CD4-positive, alpha-beta T cell treated with Interleukin-4 for 4 hours (primary cell): ENCODE data around the gene NKX3-2.
"Not testable (repeated sequence)": the region's sequence is repeated elsewhere in the genome, so short reads cannot be mapped to it uniquely, and the experiment has no call there.

ENCODE experiments used
- DNase-seq: peaks from one replicate; pipeline ENCODE4 v3.0.0-alpha.2; 2020

NKX3-2 gene

DNA sequence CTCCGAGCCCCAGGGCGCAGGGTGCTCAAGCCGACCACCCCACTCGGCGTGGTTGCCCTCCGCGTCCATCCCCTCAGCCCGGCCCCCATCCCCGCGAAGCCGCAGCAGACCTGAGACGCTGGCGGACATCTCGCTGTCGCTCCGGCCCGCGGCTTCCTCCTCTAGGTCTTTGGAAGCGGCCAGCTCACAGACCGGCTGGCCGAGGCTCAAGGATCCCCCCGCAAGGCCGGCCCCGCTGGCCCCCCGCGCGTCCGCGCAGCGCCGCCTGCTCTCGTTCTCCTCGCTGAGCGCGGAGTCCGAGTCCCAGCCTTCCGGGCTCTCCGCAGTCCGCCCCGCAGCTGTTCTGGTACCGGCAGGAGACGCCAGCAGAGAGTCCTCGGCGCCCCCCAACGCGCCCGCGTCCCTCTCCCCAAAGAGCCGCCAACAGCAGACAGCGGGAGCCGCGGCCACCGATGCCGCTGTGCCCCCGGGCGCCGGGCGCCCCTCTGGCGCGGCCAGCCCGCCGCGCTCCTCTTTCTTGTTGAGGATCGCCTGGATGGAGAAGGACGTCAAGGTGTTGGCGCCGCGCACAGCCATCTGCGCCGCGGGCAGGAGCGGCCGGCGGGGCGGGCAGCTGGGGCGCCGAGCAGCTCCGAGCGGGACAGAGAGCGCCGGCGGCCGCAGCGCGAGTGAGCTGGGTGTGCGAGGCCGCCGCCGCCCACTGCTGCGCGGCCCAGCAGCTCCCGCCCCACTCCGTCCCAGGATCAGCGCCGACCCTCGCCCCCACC is at the start of gene NKX3-2:
TSS of gene NKX3-2 (minus strand) at position 670 of the 767 bp plus-strand sequence. CDS start at position 576, 94 bp downstream.
- DNase-seq = no peak

DNA sequence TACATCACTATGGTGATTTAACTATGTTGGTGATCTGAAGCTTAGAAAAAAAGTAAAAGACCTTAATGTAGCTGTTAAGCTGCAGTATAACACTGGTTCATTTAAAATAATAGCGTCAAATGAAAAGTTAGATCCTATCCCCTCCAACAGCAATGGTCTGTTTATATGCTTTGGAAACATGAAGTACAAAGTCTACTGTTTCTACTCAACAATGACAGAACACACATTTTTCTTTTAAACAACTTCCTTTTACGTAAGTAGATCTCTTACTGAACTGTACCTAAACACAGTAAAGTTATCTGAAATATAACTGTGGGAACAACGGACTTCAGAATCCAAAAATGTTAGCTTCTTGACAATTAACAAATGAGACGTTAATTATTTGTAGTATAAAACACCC is 47.9 kb upstream of the NKX3-2 start:
- no peak for DNase-seq

DNA sequence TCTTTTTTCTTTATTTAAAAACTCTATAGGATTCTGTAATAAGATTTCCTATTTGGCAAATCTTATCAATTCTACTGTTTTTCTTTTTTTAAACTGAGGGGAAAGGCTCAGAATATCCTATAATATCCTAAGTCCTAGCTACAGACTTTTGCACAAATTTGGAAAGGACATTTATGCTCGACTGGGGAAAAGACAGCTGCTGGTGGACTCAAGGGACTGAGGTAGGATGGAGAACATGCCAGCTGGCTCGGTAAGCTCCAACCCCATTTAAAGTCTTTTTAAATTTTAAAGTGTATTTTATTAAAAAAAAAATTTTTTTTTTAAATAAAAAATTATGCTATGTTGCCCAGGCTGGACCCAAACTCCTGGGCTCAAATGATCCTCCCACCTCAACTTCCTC is 46.5 kb upstream of the NKX3-2 start:
- DNase-seq = no peak

DNA sequence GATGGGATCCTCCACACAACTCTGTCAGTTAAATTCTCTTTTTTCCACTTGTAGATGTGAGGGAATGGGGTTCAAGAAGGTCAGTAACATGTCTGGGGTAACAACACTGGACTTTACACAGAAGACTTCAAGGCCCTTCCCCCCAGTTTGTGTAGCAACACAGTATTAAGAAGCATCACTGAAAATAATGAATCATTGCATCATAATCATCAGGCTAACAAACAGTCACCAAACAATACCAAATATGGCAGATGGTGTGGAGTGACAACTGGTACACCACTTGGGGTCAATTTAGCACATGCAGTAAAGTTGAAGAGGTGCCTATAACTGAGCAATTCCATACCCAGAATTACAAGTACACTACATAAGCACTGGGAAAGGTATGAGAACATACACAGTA is 44.6 kb upstream of the NKX3-2 start:
- DNase-seq = no peak

DNA sequence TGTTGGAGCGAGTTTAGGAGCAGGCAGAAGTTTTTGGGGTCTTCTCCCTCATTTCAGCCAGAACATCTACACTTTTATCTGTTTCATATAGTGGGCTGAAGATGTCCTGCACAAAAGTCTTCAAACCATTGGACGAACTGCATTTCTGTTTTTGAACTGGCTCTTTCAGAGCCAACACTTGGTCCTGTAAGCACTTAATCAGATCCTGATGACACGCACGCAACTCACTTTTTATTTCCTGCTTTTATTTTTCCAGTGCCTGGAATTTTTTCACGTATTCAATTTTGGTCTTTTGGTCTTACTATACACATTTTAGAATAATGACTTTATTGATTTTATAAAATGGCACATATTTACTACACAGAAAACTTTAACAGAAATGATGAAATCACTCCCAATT is 40.2 kb upstream of the NKX3-2 start:
- no peak for DNase-seq

DNA sequence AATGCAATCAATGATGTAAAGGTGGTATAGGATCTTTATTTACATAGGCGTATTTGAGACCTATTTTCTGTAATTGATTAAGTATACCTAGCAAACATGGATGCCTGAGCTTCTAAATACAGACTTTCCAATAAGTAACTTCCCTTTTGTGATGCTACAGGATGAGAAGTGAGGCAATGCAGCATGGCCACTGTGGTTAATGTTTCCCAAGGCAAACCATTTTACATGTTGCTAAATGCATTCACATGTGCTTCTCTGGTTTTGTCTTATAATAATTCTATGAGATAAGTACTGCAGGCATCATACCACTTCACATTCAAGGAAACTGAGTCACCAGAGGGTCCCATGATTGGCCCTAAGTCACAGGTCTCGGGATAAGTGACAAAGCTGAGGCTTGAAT is 35.7 kb upstream of the NKX3-2 start:
- DNase-seq = no peak

DNA sequence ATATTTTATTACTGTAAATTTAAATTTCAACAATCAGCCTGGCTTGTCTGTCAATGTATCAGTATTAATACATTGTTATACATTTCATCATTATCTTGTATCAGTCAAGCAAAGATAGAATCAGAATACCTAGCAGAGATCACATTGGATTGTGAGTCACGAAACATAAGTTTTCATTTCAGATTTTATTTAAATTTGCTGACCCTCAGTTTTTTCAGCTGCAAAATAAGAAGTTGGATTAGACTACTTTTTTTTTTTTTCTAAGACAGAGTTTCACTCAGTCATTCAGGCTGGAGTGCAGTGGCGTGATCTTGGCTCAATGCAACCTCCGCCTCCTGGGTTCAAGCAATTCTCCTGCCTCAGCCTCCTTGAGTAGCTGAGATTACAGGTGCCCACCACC is 33.4 kb upstream of the NKX3-2 start:
- no peak for DNase-seq

DNA sequence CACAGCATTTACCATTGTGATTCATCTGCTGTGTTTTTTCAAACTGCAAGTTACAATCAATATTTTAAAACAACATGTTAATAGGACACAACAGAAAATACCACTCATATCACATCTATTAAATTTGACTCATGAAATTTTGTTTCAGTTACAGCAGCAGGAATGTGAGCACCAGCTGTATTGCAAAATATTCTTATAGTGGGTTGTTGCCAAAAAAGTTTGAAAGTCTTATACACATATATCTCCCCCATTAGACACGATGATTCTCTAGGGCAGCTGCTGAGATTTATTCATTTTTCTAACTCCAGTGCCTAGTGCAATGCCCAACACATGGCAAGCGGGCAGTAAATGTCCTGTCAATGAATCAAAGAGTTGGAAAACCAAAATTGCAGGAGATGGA is 26.6 kb upstream of the NKX3-2 start:
- DNase-seq = no peak

DNA sequence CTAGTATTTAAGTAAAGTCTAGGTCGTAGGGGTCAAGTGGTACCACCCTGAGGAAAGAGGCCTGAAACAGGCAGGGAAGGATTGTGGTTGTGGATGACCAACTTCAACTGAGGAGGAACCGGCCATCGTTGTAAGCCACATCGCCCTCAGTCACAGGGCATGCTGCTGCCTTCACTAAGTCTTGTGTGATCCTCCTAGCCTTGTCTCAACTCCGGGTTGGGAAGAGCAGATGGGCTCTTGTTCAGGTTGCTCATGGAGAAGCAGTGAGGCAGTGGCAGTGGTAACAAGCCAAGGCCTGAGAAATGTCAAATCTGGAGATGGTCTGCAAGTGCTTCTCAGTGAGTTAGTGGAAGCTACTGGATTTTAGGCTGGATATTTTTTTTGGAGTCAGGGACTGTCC is 22.8 kb upstream of the NKX3-2 start:
- DNase-seq = no peak

DNA sequence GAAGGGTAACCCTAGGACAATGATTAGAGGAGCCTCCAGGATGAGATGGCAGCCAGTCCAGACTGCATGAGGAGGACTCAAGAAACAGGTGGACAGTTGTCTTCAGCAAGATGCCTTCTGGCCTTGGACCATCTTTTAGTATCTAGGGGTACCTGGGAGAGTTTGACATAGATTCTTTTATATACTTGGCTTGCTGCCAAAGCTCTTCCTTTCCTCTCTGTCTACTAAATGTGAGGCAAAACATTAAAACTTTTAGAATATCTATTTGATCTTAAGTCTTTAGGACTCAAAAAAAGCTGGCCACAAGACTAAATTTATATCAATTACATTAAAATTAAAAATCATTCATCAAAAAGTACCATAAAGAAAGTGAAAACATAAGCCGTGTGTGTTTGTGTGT is 18.6 kb upstream of the NKX3-2 start:
- no peak for DNase-seq

DNA sequence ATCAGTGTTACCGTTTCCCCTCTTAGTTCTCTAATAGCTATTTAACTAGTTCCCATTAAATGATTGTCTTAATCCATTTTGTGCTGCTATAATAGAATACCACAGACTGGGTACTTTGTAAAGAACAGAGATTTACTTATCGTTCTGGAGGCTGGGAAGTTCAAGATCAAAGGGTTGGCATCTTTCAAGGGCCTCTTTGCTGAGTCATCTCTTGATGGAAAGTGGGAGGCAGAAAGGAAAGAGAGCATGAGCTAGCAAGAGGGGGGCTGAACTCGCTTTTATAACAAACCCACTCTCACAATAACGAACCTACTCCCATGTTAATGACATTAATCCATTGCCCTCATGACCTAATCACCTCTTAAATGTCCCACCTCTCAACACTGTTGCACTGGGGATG is 17.4 kb upstream of the NKX3-2 start:
- DNase-seq = no peak

DNA sequence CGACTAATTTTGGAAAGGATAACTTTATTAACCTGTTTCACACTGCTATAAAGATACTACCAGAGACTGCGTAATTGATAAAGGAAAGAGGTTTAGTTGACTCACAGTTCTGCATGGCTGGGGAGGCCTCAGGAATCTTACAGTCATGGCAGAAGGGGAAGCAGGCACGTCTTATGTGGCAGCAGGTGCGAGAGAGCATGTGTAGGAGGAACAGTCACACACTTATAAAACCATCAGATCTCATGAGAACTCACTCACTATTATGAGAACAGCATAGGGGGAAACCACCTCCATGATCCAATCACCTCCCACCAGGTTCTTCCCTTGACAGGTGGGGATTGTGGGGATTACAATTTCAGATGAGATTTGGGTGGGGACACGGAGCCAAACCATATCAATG is 15.8 kb upstream of the NKX3-2 start:
- not testable (repeated sequence) for DNase-seq

DNA sequence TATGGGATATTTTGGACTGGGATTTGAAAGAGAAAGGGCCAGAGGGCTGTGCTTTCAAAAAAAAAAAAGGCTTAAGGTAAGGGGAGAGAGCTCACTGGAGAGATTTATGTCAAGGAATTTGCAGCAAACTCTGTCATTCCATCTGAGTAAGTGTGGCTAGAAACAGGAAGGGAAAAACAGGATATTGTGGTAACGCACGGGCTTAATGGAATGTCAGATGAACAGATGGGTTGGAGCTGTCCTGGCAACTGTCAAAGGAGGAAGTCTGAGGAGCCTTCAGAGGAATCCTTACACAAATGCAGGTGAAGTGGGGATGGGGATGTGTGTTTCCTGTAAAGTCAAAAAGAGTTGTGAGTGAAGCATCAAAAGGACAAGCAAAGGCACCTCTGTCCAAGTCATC is 15.1 kb upstream of the NKX3-2 start:
- DNase-seq = no peak

DNA sequence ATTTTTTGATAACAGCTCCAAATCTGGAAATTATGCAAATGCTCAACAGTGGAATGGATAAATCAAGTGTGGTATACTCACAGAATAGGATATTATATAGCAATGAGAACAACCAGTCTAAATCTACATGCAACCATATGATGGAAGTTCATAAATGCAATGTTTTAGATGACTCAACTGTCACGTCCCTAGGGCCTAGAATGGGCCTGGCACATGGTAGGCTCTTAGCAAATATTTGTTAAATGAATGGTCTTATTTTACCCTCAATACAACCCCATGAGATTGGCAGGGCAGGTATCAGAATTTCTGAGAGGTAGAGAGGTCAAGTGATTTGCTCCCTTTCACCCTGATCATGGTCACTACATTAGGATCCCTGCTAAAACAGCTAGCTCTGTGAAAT is 14.6 kb upstream of the NKX3-2 start:
- DNase-seq = no peak

DNA sequence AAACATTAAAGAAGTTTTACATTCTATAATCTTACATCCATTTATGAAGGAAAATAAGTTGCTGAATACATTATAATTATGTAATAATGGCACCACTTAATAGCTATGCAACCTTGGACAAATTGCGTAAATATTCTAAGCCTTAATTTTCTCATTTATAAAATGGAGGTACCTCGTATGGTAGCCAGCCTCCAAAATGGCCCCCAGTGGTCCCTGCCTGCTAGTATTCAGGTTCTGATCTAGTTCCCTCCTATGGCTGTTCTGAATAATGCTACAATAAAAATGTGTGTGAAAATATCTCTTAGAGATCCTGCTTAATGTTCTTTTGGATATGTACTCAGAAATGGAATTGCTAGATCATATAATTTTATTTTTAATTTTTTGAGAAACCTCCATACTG is 11.0 kb upstream of the NKX3-2 start:
- DNase-seq = no peak

DNA sequence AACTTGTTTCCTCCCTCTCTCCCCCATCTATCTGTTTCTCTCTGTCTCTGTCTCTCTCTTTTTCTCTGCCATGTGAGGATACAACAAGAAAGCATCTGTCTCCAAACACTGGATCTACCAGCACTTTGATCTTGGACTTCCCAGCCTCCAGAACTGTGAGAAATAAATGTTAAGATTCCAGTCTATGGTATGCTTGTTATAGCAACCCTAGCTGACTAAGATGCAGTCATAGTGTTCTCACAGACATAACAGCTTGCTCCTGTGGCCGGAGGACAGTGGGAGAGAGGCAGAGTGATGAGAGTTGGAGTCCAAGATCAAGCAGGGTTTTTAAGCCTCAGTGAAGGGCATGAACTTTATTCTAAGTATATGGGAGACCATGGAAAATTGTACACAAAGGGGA is 8.8 kb upstream of the NKX3-2 start:
- no peak for DNase-seq

DNA sequence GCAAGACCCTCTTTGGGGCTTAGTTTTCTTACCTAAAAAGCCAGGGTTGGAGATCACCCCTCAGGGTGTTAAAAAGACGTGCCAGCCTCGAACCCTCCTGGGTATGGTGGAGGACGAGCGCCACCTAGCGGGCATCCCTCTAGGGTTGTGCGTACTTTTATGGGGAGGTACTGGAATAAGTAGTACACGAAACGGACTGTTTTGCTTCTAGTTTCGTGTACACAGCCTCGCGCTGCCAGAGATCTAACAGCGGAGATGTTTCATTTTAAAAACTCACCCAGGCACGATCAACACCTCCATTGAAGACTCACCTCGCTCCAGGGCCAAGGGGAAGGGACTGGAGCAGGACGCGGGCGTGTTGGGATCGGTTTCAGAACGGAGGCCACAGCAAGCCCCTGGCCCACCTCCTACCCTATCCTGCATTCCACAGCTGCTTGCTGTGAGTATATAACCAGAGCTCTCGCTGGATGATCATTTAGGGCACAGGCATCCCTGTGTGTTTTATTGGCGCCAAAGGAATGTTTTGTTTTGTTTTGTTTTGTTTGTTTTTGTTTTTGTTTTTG is 4.8 kb upstream of the NKX3-2 start:
- peak; percentile 72 for DNase-seq

DNA sequence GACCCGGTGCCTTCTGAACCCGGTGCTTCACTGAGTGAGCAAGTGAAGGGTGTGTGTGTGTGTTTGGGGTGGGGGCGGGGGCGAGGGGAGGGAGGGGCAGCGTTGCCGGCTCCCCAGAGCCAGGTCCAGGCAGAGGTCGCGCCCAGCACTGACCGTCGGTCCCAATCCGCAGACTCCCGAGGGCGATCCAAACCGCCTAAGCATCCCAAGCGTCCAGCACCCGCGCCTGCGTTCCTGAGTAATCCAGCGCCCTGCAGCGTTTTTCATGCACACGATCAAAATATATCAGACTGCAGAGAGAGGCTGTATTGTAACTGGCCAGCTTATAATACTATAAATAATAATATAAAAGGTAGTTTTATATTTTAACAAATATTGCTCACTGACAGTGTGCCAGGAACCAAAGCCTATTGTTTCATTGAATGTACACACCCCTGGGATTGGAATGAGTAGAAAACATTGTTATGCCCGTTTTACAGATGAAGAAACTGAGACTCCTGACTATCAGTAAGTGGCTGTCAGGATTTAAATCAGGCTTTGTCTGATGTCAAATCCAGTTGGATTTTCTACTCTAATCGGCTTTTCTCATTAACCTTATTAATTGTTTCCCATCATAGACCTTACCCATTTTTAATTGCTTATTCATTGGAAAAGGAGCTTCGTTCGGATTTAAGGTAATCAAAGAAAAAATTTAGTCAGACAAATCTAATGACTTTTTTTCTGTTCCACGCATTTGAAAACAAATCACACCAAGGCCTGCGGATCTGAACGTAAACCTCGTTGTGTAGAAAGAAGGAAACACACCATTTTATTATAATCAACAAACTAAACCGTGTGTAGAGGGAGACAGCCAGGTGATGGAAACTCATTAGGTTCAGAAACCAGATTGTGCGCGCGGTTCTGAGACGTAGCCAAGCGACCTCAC is 4.0 kb upstream of the NKX3-2 start:
- DNase-seq = no peak

DNA sequence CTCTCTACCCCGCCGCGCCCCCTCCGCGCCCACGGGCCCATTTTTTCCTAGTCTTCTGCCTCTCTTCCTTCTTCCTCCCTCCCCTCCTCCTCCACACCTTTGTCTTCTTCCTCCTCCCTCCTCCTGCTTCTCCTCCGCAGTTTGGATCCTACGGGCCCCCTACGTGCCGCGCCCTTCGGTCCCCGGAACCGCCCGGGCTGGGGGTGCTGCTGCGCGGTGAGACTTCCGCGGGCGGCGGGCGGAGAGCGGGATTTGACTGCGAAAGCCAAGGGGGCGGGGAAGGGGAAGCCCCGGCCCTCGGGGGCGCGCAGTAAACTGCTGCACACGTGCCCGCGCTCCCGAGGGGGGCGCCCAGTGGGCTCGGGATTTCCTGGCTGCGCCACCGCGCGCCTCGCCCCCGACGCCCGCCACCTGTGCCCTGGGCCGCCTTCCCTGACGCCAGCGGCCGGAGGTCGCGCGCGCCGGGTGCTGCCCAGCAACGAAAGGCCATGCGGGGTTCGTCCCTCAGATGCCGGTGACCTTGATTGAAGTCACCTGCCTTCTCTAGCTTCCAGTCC is 3.3 kb upstream of the NKX3-2 start:
- DNase-seq = peak; percentile 5

DNA sequence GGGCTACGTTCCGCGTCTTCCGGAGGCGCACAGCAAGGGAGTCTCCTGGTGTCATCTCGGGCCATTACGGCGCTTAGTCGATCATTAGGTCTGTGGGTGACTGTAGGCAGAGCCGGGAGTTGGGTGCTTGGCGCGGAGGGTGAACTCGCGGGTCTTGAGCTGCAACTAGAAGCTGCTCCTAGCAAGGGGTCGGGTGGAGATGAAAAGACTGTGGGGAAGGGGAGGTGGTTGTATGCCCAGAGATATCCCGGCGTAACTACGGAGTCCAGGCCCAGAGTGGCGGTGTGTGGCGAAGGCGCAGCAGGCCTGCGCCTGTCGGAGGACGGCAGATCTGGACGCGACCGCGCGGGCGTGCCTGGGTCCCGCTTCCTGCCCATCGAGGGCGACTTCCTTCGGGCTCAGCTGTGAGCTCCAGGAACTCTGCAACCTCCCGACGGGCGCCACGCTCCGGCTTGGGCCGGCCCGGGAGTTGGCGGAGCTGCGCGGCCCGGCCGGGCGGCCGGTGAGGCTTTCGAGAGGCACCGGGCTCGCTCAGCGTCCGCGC is 2.7 kb upstream of the NKX3-2 start:
- no peak for DNase-seq

DNA sequence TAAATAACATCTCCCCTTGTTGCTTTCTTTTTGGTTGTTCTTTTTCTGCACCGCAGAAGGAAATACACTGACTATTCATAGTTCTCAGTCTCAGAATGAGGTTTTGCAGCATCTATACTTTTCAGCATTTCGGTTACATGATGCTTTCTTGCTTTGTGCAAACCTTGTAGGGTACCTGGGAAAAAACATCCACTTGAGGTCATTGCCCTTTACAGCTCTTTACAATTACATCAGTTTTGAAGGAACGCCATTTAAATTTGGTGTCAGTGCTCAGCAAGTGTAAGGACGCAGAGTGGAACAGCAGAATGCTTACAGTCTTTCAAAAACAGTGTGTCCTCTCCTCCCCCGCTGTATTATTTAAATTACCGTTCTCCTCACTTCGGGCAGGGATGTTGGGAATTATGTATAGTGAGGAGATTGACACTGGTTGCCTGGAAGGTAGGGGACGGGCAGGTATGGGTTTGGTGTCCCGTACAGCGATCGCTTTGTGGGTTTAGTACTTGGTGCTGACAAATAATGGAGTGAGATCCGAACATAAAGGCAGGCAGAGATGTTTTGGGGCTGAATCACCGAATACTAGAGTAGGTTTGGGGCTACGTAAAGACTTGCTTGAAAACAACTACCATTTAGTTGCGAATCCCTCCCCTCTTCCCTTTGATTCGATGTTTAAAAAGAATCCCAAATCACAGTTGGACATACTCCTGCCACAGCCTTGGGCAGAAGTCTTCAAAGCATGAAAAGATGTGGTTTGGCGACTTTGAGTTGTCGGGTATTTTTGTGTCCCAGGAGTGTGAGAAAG is 2.0 kb upstream of the NKX3-2 start:
- DNase-seq = no peak

DNA sequence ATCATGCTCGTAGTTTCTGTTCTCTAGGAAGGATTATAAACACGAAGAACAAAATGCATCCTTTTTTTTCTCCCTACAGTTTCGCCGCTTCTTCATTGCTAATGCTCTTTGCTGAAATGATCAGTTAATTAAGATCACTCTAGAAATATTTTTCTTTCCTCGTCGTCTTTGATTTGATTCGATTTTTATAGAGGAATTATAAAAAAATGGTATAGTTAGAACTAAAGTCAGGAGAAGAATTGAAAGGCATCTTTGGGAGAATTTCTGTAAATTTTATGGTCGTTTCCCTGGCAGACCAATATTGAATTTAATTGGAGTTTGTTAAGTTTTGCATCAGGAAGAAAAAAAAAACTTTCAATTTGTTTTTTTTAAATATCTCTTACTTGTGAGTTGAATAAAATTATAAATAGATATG is 1.1 kb upstream of the NKX3-2 start:
- DNase-seq = no peak
